ENCODE data around the gene PSG11. TPM values are rescaled to one million over a fixed set of nuclear protein-coding genes. Genes with fewer than 3 reads are reported as not detected.
"Not testable (repeated sequence)": the region's sequence is repeated elsewhere in the genome, so short reads cannot be mapped to it uniquely, and the experiment has no call there.

The PSG11 gene
- not detected for total RNA-seq

- H3K9me3 Mint-ChIP-seq; H3K27ac Mint-ChIP-seq; H3K27me3 Mint-ChIP-seq; DNase-seq; H3K4me1 Mint-ChIP-seq (ENCODE audit: low read depth); CTCF ChIA-PET; H3K36me3 Mint-ChIP-seq; POLR2A ChIA-PET; intact Hi-C loops (cut with micrococcal nuclease); H3K4me3 Mint-ChIP-seq: not testable (repeated sequence)
Measured at GRCh38 chr19:43026369-43026768, at the start of gene PSG11. Gene PSG11, minus strand, starts transcription at chr19:43026469. Its CDS starts 97 bp downstream, at chr19:43026372.

- intact Hi-C loops (cut with micrococcal nuclease); H3K27ac Mint-ChIP-seq; H3K4me1 Mint-ChIP-seq (ENCODE audit: low read depth); H3K4me3 Mint-ChIP-seq; CTCF ChIA-PET; POLR2A ChIA-PET; H3K9me3 Mint-ChIP-seq; DNase-seq; H3K36me3 Mint-ChIP-seq: not testable (repeated sequence)
- H3K27me3 Mint-ChIP-seq, result peaks cover 14% of the 10 kb centered on the region
Measured at GRCh38 chr19:43062418-43062817, 36.1 kb upstream of the PSG11 start.

GRCh38 chr19:43061326-43061725, 35.1 kb upstream of the PSG11 start:
- intact Hi-C loops (cut with micrococcal nuclease); DNase-seq; POLR2A ChIA-PET; H3K27ac Mint-ChIP-seq; H3K4me1 Mint-ChIP-seq (ENCODE audit: low read depth); H3K36me3 Mint-ChIP-seq; CTCF ChIA-PET; H3K4me3 Mint-ChIP-seq: not testable (repeated sequence)
- H3K9me3 Mint-ChIP-seq, result peaks cover 14% of the 10 kb centered on the region
- H3K27me3 Mint-ChIP-seq, result peaks cover 11% of the 10 kb centered on the region

GRCh38 chr19:43060254-43060653, 34.0 kb upstream of the PSG11 start:
- H3K4me3 Mint-ChIP-seq; H3K27ac Mint-ChIP-seq; DNase-seq; H3K4me1 Mint-ChIP-seq (ENCODE audit: low read depth); CTCF ChIA-PET; intact Hi-C loops (cut with micrococcal nuclease); POLR2A ChIA-PET; H3K27me3 Mint-ChIP-seq; H3K36me3 Mint-ChIP-seq: not testable (repeated sequence)
- H3K9me3 Mint-ChIP-seq, result peaks cover 22% of the 10 kb centered on the region

GRCh38 chr19:43059482-43059881, 33.2 kb upstream of the PSG11 start:
- H3K4me1 Mint-ChIP-seq (ENCODE audit: low read depth); intact Hi-C loops (cut with micrococcal nuclease); H3K27me3 Mint-ChIP-seq; H3K27ac Mint-ChIP-seq; CTCF ChIA-PET; H3K36me3 Mint-ChIP-seq; DNase-seq; H3K4me3 Mint-ChIP-seq; POLR2A ChIA-PET: not testable (repeated sequence)
- peaks cover 28% of the 10 kb centered on the region for H3K9me3 Mint-ChIP-seq

GRCh38 chr19:43058440-43058839, 32.2 kb upstream of the PSG11 start:
- H3K4me3 Mint-ChIP-seq; intact Hi-C loops (cut with micrococcal nuclease); H3K4me1 Mint-ChIP-seq (ENCODE audit: low read depth); H3K36me3 Mint-ChIP-seq; POLR2A ChIA-PET; DNase-seq; H3K27ac Mint-ChIP-seq; CTCF ChIA-PET; H3K27me3 Mint-ChIP-seq: not testable (repeated sequence)
- H3K9me3 Mint-ChIP-seq, result peaks cover 31% of the 10 kb centered on the region

- peaks cover 12% of the 10 kb centered on the region for H3K27me3 Mint-ChIP-seq
- POLR2A ChIA-PET; intact Hi-C loops (cut with micrococcal nuclease); H3K4me1 Mint-ChIP-seq (ENCODE audit: low read depth); H3K36me3 Mint-ChIP-seq; DNase-seq; H3K27ac Mint-ChIP-seq; H3K9me3 Mint-ChIP-seq; CTCF ChIA-PET; H3K4me3 Mint-ChIP-seq: not testable (repeated sequence)
Measured at GRCh38 chr19:43047966-43048365, 21.7 kb upstream of the PSG11 start.

- POLR2A ChIA-PET; H3K9me3 Mint-ChIP-seq; intact Hi-C loops (cut with micrococcal nuclease); H3K4me1 Mint-ChIP-seq (ENCODE audit: low read depth); DNase-seq; H3K27ac Mint-ChIP-seq; CTCF ChIA-PET; H3K4me3 Mint-ChIP-seq; H3K36me3 Mint-ChIP-seq: not testable (repeated sequence)
- H3K27me3 Mint-ChIP-seq, result peaks cover 17% of the 10 kb centered on the region
Measured at GRCh38 chr19:43046578-43046977, 20.3 kb upstream of the PSG11 start.

GRCh38 chr19:43043492-43044180, 17.4 kb upstream of the PSG11 start:
- H3K4me1 Mint-ChIP-seq (ENCODE audit: low read depth); H3K4me3 Mint-ChIP-seq; CTCF ChIA-PET; intact Hi-C loops (cut with micrococcal nuclease); DNase-seq; H3K36me3 Mint-ChIP-seq; H3K9me3 Mint-ChIP-seq; H3K27ac Mint-ChIP-seq; POLR2A ChIA-PET: not testable (repeated sequence)
- H3K27me3 Mint-ChIP-seq, result peaks cover 20% of the 10 kb centered on the region

- CTCF ChIA-PET; POLR2A ChIA-PET; H3K9me3 Mint-ChIP-seq; intact Hi-C loops (cut with micrococcal nuclease); H3K36me3 Mint-ChIP-seq; H3K27ac Mint-ChIP-seq; H3K4me1 Mint-ChIP-seq (ENCODE audit: low read depth); H3K4me3 Mint-ChIP-seq; DNase-seq: not testable (repeated sequence)
- H3K27me3 Mint-ChIP-seq, result peaks cover 18% of the 10 kb centered on the region
Measured at GRCh38 chr19:43031645-43032044, 5.4 kb upstream of the PSG11 start.

GRCh38 chr19:43028866-43029265, 2.6 kb upstream of the PSG11 start:
- ChIA-PET POLR2A (no interaction called here), CTCF (no interaction called here)
- Mint-ChIP-seq H3K4me1 (ENCODE audit: low read depth) (no peaks in the 10 kb centered on the region), H3K36me3 (no peaks in the 10 kb centered on the region), H3K9me3 (no peaks in the 10 kb centered on the region), H3K27ac (no peak overlapping the region), H3K4me3 (no peak overlapping the region), H3K27me3 (peaks cover 12% of the 10 kb centered on the region)
- no peak for DNase-seq
- intact Hi-C loops (cut with micrococcal nuclease), result no loop called here

- H3K27me3 Mint-ChIP-seq, result peaks cover 12% of the 10 kb centered on the region
- H3K4me1 Mint-ChIP-seq (ENCODE audit: low read depth); H3K4me3 Mint-ChIP-seq; intact Hi-C loops (cut with micrococcal nuclease); POLR2A ChIA-PET; H3K27ac Mint-ChIP-seq; H3K9me3 Mint-ChIP-seq; DNase-seq; CTCF ChIA-PET; H3K36me3 Mint-ChIP-seq: not testable (repeated sequence)
Measured at GRCh38 chr19:43027985-43028384, 1.7 kb upstream of the PSG11 start.

GRCh38 chr19:43027061-43027460, 792 bp upstream of the PSG11 start:
- H3K27me3 Mint-ChIP-seq; H3K4me3 Mint-ChIP-seq; intact Hi-C loops (cut with micrococcal nuclease); H3K4me1 Mint-ChIP-seq (ENCODE audit: low read depth); H3K27ac Mint-ChIP-seq; H3K9me3 Mint-ChIP-seq; POLR2A ChIA-PET; H3K36me3 Mint-ChIP-seq; DNase-seq; CTCF ChIA-PET: not testable (repeated sequence)
